Ovary (tissue), 9 donors: ENCODE measurements around the gene SNHG17. TPM values are rescaled to one million over a fixed set of nuclear protein-coding genes. Genes with fewer than 3 reads are reported as not detected.

ENCODE experiments used
- DNase-seq, 5 donors: peaks; one replicate each; pipeline ENCODE4 v3.0.0-alpha.2; 2019 to 2020
- H3K27ac ChIP-seq, 2 donors: fragments of 200-600 bp; one replicate each; pipeline versions ENCODE4 v1.5.1 to v1.8.0; 2019 to 2022
- H3K27me3 ChIP-seq: fragments of 200-600 bp; one replicate; pipeline ENCODE4 v1.8.0; 2022
- H3K36me3 ChIP-seq: fragments of 200-600 bp; sonication (generic); one replicate; pipeline ENCODE4 v1.5.1; 2019
- H3K4me1 ChIP-seq: one replicate; pipeline ENCODE4 v1.8.1; 2013; ENCODE audit warnings: mild to moderate bottlenecking, moderate library complexity; ENCODE audit not compliant: insufficient read depth
- H3K4me3 ChIP-seq: fragments of 200-600 bp; sonication (generic); one replicate; pipeline ENCODE4 v1.5.1; 2017
- H3K9me3 ChIP-seq, 2 donors: fragments of 200-600 bp in 1 of 2; sonication (generic) in 1 of 2; one replicate each; pipeline versions ENCODE4 v1.5.1 to v1.8.1; 2013 to 2019; ENCODE audit warnings: mild to moderate bottlenecking in 1 of 2, moderate library complexity in 1 of 2
- EP300 ChIP-seq: sonication (generic); formaldehyde crosslinking; IDR thresholded peaks from one replicate; pipeline ENCODE4 v1.6.1; 2017; ENCODE audit warnings: antibody characterized with exemption
- POLR2A ChIP-seq: fragments of 450-650 bp; IDR thresholded peaks from one replicate; pipeline ENCODE4 v1.6.1; 2017; ENCODE audit warnings: antibody characterized with exemption, mild to moderate bottlenecking, moderate library complexity
- WGBS, 3 donors: extraction: QIAGEN DNeasy Blood & Tissue Kit in 1 of 3; methylation state at CpG; one replicate each; pipeline versions ENCODE4 v1.1.5 to v1.1.7; 2013 to 2017; 5-methylcytosine and 5-hydroxymethylcytosine counted together
- intact Hi-C, 4 donors: fragments of 100-400 bp; cut with DNase I; formaldehyde crosslinking; loops; one replicate each; pipeline versions ENCODE4 v1.11.0 to v1.15.1; 2022 to 2023
- polyA plus RNA-seq, 2 donors: library from polyadenylated mRNA; stranded (reverse); fragments of 200-250 nt in 1 of 2; fragments of 350-450 nt in 1 of 2; fragmentation: Illumina TruSeq in 1 of 2; extraction: RNeasy Lipid Tissue Mini Kit (QIAGEN cat#74804) in 1 of 2; gene quantifications; one replicate each; pipeline ENCODE4 v1.2.3, GENCODE V29; 2013 to 2014
- total RNA-seq, 7 donors: library from RNA; depleted of rRNA in 2 of 7; stranded (reverse); fragments of >200 nt in 2 of 7; fragmentation: NEBNext Ultra II Directional in 3 of 7; extraction: Animal tissue kit (Norgen Biotek cat#: 25700) in 3 of 7; gene quantifications; one replicate each; pipeline versions ENCODE4 v1.1.0 to v1.2.4, GENCODE V29; 2016 to 2023
- TF ChIP-seq, protein P1 (sequence below), 3 donors: fragments of 450-650 bp in 2 of 3; fragments of 200-600 bp in 1 of 3; IDR thresholded peaks; one replicate each; pipeline versions ENCODE4 v1.5.1 to v1.8.0; 2016 to 2022; ENCODE audit warnings: antibody characterized with exemption in 3 of 3, mild to moderate bottlenecking in 1 of 3
- donor health status: DM: no; HTN: no; CAD: no; lungs with moderate emphysema.
- donor health status: DM: no; HTN: no; CAD: no.
- donor health status: Bipolar disorder and iron deficiency.
- donor health status: DM: yes; HTN: yes; CAD: no.
- donor health status: DM: no; HTN: no; CAD: no.
- donor health status: DM: yes; HTN: yes; CAD: no.

Gene SNHG17
- total and polyA plus RNA-seq, 9 donors = 22.8 to 72.2 (median 40.1) TPM

DNA sequence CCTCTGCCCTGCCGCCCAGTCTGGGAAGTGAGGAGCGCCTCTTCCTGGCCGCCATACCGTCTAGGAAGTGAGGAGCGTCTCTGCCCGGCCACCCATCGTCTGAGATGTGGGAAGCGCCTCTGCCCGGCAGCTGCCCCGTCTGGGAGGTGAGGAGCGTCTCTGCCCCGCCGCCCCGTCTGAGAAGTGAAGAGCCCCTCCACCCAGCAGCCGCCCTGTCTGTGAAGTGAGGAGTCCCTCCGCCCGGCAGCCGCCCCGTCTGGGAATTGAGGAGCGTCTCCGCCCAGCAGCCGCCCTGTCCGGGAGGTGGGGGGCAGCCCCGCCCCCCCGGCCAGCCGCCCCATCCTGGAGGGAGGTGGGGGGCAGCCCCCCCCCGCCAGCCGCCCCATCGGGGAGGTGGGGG is 27.8 kb downstream of the SNHG17 start:
- Histone ChIP-seq H3K4me1 (peaks cover 1% of the 10 kb centered on the region), H3K36me3 (no peaks in the 10 kb centered on the region), H3K27me3 (no peaks in the 10 kb centered on the region), H3K4me3 (no peak overlapping the region), H3K27ac (no peak overlapping the region), H3K9me3 (no peaks in the 10 kb centered on the region)
- DNase-seq = no peak
- no peak for TF ChIP-seq EP300
- no peak for TF ChIP-seq POLR2A
- TF ChIP-seq, protein P1, sequence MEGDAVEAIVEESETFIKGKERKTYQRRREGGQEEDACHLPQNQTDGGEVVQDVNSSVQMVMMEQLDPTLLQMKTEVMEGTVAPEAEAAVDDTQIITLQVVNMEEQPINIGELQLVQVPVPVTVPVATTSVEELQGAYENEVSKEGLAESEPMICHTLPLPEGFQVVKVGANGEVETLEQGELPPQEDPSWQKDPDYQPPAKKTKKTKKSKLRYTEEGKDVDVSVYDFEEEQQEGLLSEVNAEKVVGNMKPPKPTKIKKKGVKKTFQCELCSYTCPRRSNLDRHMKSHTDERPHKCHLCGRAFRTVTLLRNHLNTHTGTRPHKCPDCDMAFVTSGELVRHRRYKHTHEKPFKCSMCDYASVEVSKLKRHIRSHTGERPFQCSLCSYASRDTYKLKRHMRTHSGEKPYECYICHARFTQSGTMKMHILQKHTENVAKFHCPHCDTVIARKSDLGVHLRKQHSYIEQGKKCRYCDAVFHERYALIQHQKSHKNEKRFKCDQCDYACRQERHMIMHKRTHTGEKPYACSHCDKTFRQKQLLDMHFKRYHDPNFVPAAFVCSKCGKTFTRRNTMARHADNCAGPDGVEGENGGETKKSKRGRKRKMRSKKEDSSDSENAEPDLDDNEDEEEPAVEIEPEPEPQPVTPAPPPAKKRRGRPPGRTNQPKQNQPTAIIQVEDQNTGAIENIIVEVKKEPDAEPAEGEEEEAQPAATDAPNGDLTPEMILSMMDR (IDR thresholded peaks at IDR 0.05) = no peak
- intact Hi-C loops = loop anchor here in 3 of 4 donors (5.0 to 10.0 kb wide), 3 partner anchors 73 to 843 kb away; no protein-coding TSS in a partner anchor
- 90 to 95% (median 91%) methylated on average over 18 to 29 of the region's 29 CpGs for WGBS, 3 donors

DNA sequence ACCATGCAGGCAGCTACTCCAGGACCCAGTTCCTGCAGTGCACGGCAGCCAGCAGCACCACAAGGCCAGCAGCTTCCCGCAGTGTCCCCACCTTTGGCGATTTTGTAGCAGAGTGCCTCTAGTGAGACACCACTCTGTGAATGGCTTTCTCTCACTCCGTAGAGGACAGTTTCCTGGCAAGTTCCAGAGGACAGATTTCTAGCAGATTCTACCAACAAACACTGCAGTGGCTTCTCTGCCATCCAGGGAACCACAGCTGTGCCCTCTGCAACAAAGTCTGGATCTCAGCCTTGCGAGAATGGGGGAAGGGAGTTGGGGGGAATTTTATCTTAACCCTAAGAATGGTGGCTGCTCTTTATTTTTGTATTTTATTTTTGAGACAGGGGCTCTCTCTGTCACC is 28.7 kb downstream of the SNHG17 start:
- Histone ChIP-seq H3K27ac (no peak overlapping the region), H3K4me1 (peaks cover 1% of the 10 kb centered on the region), H3K27me3 (no peaks in the 10 kb centered on the region), H3K36me3 (no peaks in the 10 kb centered on the region), H3K9me3 (no peaks in the 10 kb centered on the region), H3K4me3 (no peak overlapping the region)
- 90 to 93% (median 92%) methylated on average over 5 of the region's 5 CpGs for WGBS, 3 donors
- no peak for DNase-seq
- no peak for TF ChIP-seq EP300
- TF ChIP-seq, protein P1 (IDR thresholded peaks at IDR 0.05) = no peak
- TF ChIP-seq POLR2A = no peak
- intact Hi-C loops = loop anchor here in 3 of 4 donors (5.0 to 10.0 kb wide), 3 partner anchors 72 to 842 kb away; no protein-coding TSS in a partner anchor

DNA sequence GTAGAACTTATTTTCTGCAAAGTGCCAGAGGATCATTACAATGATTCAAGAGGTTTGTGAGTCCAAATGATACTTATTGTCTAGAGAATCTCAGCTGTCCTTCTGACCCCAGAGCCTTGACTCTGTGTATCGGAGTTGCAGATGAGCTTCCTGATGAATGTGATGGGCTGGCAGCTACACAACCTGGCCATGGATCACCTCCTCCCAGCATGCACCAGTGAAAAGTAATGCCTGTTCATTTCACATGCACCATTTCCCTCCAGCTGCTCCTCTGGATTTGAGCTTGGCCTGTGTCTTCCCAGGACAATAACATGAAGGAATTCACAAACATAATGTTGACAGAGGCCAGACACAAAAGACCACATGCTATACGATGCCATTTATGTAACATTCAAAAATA is 30.0 kb downstream of the SNHG17 start:
- Histone ChIP-seq H3K9me3 (no peaks in the 10 kb centered on the region), H3K4me1 (peaks cover 1% of the 10 kb centered on the region), H3K27ac (no peak overlapping the region), H3K36me3 (no peaks in the 10 kb centered on the region), H3K4me3 (no peak overlapping the region), H3K27me3 (no peaks in the 10 kb centered on the region)
- 62 to 76% (median 67%) methylated on average over 2 of the region's 2 CpGs for WGBS, 3 donors
- DNase-seq = no peak
- TF ChIP-seq POLR2A (no peak), EP300 (no peak)
- TF ChIP-seq, protein P1 (IDR thresholded peaks at IDR 0.05) = no peak
- intact Hi-C loops = loop anchor here in 3 of 4 donors (5.0 to 10.0 kb wide), 3 partner anchors 70 to 840 kb away; no protein-coding TSS in a partner anchor

DNA sequence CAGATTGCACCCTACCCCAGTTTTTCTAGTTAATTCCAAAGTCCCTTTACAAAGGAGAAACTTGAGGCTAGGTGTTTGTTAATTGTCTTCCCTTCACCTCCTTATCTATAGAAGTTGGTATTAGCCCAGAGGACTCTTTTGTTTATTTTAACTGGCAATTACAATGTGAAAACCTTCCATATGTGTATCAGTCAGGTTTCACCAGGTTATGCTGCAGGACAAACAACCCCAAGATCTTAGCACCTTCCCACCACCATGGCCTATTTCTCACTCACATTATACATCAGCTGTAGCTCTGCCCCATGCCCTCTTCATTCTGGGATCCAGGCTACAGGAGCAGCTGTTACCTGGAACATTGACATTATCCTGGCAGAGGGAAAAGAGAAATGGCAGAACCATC is 31.1 kb downstream of the SNHG17 start:
- no peak for TF ChIP-seq EP300
- TF ChIP-seq POLR2A = no peak
- TF ChIP-seq, protein P1 (IDR thresholded peaks at IDR 0.05) = no peak
- no peak for DNase-seq
- H3K4me1 ChIP-seq = peaks cover 1% of the 10 kb centered on the region
- H3K36me3 ChIP-seq = no peaks in the 10 kb centered on the region
- no peak overlapping the region for H3K4me3 ChIP-seq
- intact Hi-C loops = loop anchor here in 3 of 4 donors (10.0 kb wide), 2 partner anchors 69 to 839 kb away; no protein-coding TSS in a partner anchor
- no peak overlapping the region for H3K27ac ChIP-seq
- H3K9me3 ChIP-seq = no peaks in the 10 kb centered on the region
- H3K27me3 ChIP-seq = no peaks in the 10 kb centered on the region
